ACHN (cell line): ENCODE data around the gene ABCA2.
A peak's percentile ranks its signal among the peaks of the same experiment; 100 is the strongest.

Experiments
- DNase-seq: peaks from one replicate; pipeline ENCODE4 v3.0.0-alpha.2; 2015
- in situ Hi-C: cut with HindIII; loops from 2 replicates; pipeline ENCODE4 v1.10.0; 2017; ENCODE audit warnings: low sequenced_read_pairs, low pct_ligation_motif_present, low pct_unique_long_range_greater_than_20kb

ABCA2 gene

DNA sequence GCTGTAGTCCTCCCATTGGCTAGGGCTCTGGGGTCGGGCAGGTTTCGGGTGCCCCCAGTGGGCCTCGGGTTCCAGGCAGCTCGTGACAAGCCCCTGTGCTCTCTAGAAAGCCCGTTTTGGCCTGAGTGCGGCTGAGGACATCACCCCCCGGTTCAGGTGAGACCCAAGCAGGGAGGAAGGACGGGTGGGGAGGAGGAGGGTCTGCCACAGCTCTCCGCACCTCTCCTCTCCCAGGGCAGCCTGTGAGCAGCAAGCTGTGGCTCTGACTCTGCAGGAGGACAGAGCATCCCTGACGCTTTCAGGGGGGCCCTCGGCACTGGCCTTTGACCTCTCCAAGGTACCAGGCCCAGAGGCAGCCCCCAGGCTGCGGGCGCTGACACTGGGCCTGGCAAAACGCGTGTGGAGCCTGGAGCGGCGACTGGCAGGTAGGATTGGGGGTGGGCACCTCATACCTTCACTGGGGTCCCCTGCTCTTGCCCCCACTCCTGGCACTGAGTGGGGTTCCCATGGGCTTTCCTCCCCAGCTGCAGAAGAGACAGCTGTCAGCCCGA lies 35.1 kb downstream of the ABCA2 start:
- no peak for DNase-seq

DNA sequence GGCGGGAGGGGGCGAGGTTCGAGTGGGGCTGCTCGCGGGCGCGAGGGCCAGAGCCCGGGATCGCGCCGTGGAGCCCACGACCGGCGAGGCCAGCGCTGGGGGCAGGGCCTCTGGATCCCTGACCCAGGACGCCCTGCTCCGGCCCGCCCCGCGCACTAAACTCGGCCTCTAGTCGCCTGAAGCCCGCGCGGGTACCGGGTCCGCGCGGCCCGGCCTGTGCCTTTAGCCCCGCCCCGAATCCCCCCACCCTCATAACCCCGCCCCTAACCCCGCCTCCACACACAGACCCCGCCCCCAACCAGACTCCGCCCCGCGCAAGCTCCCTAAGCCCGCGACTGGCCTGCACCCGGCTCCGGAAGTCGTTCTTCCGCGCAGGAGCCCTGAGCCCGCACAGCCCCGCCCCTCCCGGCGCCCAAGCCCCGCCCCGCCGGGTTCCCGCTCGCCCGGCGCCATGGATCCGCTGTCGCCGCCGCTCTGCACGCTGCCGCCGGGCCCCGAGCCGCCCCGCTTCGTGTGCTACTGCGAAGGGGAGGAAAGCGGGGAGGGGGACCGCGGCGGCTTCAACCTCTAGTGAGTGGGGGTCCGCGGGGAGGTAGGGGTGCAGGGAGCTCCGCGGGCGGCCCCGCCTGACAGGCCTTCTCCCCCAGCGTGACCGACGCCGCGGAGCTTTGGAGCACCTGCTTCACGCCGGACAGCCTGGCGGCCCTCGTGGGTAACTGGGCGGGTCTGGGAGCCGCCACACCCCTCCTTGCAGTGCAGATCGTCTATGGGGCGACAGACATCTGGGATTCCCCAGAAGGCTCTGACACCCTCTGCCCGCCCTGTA lies 35.8 kb downstream of the ABCA2 start, which contains the start of gene PAXX:
Gene PAXX, plus strand, starts transcription at position 430 of the 826 bp plus-strand sequence. Its CDS starts 22 bp downstream, at position 452.
- DNase-seq: peak; percentile 85

More for the DNA sequence above, 35.1 kb downstream of the ABCA2 start:
- in situ Hi-C loops: no loop called here

DNA sequence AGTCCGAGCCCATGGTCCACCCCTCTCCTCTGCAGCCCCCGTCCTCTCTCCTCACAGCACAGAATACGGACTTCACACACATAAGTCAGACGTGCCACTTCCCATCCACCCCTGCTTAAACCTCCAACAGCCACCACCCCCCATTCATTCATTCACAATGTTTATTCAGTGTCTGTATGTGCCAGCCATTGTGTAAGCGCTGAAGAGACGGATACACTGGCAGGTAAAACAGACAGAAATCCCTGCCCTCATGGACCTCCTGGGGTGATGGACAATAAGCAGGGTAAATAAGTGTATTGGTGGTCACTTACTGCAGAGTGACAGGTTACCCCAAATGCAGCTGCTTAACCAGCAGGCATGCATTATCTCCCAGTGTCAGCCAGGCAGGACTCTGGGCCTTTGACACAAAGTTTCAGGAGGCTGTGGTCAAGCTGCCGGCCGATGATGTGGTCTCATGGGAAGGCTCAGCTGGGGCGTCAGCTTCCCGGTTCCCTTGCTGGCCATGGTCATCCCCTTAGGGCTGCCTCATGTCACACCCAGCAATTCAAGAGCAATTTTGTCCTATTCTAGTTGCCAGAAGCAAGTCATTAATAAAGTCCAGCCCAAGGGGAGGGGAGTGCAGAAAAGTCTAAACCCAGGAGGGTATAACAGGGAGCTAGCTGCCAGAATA lies 37.7 kb downstream of the ABCA2 start:
- in situ Hi-C loops: no loop called here
- no peak for DNase-seq

More for the DNA sequence above, 35.8 kb downstream of the ABCA2 start, which contains the start of gene PAXX:
- in situ Hi-C loops: no loop called here

DNA sequence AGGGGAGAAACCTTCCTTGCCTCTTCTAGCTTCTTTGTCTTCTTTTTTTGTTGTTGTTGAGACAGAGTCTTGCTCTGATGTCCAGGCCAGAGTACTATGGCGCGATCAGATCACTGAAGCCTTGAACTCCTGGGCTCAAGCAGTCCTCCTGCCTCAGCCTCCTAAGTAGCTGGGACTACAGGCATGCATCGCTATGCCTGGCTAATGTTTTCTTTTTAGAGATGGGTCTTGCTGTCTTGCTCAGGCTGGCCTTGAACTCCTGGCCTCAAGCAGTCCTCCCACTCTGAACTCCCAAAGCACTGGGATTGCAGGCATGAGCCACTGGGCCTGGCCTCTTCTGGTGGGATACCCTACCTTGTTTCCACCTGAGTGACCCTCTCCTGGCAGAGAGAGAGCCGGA lies 39.2 kb downstream of the ABCA2 start:
- no peak for DNase-seq
- in situ Hi-C loops: no loop called here

DNA sequence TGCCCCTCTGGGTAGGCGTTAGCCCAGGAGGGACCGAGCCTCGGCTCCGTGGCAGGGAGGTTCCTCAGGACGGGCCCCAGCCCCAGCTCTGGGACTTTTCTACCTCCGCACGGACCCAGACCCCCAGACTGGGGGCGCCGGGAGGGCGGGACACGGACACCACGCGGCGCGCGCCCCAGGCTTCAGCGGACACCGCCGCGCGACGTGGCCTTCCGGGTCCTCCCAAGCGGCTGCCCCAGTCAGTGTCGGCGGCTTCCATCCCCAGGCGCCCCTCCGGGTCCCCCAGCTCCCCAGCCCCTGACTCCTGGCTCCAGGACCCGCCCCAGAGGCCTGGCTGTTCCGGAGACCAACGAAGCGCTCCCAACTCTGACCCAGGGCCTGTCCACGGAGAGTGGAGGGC lies 42.2 kb downstream of the ABCA2 start:
- DNase-seq: no peak
- in situ Hi-C loops: no loop called here

DNA sequence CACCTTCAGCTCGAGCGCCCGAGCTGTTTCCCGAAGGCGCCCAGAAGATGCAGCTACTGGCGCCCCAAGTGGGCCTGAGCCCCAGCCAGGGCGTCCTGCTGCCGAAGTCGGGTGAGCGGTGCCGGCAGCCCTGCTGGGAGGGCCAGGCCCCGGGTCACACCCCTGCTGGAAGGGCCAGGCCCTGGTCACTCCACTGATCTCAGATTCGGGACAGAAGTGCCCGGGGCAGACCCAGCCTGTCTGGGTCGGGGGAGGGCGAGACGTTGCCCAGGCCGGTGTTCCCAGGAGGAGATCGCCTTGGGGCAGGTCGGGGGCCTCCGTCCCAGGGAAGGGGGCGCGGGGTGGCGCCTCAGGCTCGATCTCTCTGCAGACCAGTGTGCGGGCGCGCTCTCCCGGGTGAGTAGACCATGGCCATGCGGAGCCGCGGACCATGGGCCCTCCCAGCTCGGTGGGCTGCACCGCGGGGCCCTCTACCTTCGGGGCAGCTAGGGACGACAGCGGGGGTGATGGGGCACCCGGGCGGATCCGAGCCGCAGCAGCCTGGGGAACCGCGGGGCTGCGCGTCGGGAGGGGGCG lies 42.9 kb downstream of the ABCA2 start:
- in situ Hi-C loops: no loop called here
- DNase-seq: no peak

DNA sequence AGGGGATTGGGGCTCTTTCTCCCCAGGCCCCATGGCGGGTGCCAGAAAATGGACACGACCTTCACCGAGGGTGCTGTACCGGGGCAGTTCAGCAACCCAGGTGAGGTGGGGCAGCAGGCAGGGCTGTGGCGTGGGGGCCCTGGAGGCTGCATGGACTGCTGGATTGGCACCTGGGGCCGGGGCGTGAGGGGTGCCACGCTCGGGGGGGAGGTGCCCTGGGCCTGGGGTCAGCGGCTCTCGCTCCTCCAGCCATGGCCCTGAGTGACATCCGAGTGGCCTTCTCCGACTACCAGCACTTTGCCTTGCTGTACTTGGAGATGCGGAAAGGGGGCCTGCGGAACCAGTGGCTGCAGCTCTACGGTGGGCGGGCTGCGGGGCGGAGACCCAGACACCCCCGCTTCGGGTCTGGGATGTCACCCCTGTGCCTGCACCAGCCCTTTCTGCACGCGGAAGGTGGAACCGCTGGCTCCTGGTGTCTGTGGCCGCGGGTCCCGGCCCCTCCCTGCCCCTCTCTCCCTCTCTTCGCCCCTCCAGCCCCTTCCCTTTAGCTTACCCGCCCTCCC lies 43.5 kb downstream of the ABCA2 start:
- in situ Hi-C loops: no loop called here
- DNase-seq: no peak

DNA sequence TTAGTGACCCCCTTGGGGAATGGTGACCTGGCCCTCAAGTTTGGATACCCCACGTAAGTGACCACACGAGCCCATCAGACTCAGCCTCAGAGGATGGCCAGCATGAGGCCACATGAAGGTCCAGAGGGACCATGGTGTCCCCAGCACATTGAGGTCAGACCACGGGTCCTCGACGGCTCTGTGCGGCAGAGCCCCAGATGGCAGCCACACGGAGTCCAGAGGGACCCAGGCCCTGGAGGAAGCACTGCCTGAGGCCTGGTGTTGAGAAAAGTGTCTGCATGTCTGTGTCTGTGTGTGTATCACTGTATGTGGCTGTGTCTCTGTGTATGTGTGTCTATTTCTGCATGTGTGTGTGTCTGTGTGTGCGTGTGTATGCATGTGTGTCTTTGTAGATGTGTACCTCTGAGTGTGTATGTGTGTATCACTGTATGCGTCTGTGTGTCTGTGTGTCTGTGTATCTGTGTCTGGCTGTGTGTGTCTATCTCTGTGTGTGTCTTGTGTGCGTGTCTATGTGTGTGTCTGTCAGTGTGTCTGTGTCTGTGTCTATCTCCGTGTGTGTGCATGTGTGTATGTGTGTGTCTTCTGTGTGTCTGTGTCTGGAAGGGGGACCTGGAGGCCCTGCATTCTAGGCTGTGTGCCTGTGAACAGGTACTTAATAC lies 44.3 kb downstream of the ABCA2 start:
- in situ Hi-C loops: no loop called here
- DNase-seq: no peak

DNA sequence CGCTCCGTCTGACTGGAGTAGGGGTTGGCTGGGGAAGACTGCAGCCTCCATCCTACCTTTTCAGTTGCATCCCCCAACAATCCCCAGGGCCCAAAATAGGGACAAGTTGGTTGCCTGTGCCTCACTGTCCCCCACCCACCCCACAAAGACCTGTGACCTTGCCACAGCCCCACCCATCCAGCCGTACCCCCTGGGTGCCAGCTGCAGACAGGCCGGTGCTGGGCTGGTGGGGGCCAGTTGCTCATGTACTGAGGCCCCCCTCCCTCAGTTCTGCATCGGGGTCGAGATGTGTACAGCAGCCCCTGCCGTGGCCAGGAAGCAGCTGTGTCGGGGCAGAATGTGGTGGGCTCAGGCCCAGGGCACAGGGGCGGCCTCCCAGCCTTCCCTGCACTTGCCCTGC lies 44.9 kb downstream of the ABCA2 start:
- in situ Hi-C loops: no loop called here
- no peak for DNase-seq

DNA sequence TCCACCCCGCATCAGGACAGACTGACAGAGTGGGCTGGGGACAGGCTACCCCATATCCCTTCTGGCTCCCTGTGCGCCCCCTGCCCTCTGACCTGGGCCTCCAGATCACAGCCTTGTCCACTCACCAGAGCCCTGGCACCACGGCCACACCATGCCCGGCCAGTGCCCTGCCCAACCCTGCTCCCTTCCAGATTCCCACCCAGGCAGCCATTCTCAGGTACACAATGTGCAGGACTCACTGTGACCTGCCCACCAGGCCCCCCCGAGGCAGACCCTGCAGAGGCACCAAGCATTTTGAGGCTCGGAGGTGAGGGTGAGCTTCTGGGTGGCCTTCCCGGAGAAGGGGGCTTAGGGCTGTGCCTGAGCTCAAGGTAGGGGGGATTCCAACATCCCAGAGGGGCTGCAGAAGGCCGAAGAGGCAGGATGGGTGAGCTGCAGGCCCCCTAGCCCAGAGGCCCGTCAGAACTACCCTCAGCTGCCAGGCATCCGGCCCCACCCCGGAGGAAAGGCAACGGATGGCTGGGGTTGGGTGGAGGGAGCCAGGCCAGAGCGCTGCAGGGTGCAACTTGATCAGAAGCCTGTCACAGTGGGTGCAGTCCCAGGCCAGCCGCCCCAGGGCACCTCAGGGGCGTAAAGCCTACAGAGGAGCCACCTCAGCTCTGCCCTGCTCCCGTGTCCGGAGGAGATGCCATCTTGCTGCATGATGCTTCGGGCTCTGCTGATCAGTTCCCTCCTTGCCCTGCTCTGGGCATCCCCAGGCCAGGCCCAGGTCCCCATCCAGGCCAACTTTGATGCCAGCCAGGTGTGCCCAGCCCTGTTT lies 45.6 kb downstream of the ABCA2 start, which contains the start of gene LCNL1:
Gene LCNL1, plus strand, starts transcription at position 762 of the 820 bp plus-strand sequence. CDS start 594 bp downstream, outside the sequence.
- no peak for DNase-seq
- in situ Hi-C loops: no loop called here

DNA sequence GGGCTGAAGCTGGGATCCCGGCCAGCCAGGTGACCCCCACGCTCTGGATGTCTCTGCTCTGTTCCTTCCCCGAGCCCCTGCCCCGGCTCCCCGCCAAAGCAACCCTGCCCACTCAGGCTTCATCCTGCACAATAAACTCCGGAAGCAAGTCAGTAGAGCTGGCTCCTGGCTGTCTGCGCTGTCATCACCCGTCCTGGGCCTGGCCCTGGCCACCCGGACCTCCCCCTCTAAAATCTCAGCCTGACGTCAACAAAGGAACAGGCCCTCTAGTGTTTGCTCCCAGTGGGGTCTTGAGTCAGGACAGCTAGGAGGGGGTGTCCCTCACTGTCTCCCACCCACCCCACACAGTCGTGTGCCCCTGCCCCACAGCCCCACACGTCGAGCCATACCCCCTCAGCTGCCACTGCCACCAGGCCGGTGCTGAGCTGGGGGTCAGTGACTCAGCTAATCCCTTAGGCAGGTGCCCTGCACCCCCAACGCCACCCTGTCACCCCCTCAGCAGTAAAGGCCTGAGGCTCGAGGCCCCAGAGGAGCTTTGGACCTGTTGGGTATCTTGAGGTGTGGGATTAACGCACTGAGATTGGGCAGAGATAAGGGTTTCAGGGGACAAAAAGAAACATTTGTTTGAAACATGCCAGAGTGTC lies 46.3 kb downstream of the ABCA2 start:
- in situ Hi-C loops: no loop called here
- no peak for DNase-seq

DNA sequence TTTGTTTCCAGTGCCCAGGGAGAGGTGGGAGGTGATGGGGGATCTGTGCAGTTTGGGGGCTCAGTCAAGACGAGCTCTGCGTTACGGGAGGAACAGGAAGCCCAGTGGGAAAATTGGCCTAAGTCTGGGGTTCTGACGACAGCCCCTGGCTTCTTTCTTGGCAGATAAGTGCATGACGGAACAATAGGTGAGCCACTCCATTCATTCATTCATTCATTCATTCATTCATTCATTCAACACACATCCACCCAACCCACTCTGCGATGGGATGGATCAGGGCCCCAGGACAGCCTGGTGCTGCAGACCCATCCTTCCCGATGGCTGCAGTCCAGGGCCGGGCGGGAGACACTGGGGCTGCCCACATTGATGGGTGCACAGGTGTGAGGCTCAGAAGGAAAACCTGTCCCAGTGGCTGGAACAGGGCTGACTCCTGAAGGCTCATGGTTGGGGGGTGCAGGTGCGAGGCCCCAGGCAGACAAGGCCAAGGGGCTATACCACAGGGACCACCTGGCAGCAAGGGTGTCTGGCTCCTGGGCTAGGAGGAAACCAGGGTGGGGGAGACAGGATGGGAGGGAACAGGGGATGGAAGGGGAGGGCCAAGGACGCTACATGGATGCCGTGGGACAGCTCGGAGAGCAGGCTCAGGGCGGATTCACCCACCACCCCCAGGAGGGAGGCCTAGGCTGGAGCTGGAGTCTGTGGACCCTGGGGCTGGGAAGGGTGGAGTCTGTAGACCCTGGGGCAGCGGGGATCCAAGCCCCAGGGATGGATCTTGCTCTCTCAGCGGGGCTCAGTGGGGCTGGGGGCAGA lies 47.2 kb downstream of the ABCA2 start:
- in situ Hi-C loops: no loop called here

DNA sequence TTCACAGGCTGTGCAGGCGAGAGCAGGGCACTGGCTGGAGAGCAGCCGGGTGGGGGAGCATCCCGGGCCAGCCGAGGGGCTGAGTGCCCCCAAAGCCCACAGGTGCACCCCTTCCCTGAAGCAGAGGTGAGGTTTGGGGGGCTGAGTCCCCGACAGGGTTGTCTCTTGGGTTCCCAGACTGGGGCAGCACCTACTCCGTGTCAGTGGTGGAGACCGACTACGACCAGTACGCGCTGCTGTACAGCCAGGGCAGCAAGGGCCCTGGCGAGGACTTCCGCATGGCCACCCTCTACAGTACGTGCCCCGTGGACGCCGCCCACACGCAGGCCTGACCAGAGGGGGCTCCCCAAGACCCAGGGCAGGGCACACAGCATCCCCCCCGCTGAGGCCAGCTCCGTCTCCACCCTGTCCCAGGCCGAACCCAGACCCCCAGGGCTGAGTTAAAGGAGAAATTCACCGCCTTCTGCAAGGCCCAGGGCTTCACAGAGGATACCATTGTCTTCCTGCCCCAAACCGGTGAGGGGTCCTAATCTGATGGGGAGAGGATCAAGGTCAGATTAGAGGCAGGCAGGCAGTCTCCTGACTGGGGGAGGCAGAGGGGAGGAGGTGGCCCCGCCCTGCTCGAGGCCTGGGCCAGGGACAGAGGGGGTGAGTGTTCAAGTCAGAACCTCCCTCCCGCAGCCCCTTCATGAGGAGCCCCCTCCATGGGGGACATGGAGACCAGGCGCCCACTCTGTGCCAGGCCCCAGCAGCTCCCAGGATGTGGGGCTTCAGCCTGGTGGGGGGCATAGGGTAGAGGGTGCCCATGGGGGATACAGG lies 48.1 kb downstream of the ABCA2 start:
- in situ Hi-C loops: no loop called here
- DNase-seq: no peak

More for the DNA sequence above, 47.2 kb downstream of the ABCA2 start:
- no peak for DNase-seq

DNA sequence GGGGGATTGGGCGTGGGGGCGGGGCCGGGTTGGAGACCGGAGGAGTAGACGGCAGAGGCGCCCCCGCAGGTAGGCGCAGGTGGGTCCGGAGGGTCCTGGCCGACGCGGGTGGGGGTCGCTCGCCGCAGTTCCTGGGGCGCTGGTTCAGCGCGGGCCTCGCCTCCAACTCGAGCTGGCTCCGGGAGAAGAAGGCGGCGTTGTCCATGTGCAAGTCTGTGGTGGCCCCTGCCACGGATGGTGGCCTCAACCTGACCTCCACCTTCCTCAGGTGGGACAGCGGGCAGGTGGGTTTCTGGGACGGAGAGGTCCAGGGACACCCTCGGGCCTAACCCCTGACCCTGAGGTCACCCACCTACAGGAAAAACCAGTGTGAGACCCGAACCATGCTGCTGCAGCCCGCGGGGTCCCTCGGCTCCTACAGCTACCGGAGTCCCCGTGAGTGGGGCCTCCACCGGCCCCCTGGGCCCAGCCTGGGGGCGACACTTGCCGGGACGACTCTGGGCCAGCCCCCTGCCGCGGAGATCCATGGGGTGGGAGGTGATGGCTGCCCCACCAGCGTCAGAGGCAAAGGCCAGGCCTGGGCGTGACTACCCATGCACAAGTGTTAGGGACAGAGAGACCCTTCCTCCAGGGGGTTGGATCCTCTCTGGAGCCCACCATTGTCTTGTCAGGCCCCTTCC lies 49.0 kb downstream of the ABCA2 start:
- DNase-seq: no peak
- in situ Hi-C loops: no loop called here
